GM23338 (cell line): ENCODE data around the gene POLE4. TPM values are rescaled to one million over a fixed set of nuclear protein-coding genes. Genes with fewer than 3 reads are reported as not detected.

Experiments used
- ATAC-seq: fragments of 200-7000 bp; cut with Tn5 transposase; 3 replicates; pipeline ENCODE4 v1.9.1; 2020
- DNase-seq: peaks from one replicate; pipeline ENCODE4 v3.0.0-alpha.2; 2015; ENCODE audit warnings: low spot score
- H2AFZ ChIP-seq: fragments of 200-600 bp; sonication (generic); 2 replicates; pipeline ENCODE4 v1.8.0; 2016; ENCODE audit warnings: antibody characterized with exemption, mild to moderate bottlenecking, moderate library complexity
- H3F3A ChIP-seq: fragments of 200-600 bp; sonication (generic); replicated peaks from 2 replicates; pipeline ENCODE4 v1.8.0; 2017; ENCODE audit warnings: antibody characterized with exemption, mixed run types, low read depth
- H3K27ac ChIP-seq: fragments of 200-600 bp; sonication (generic); 2 replicates; pipeline ENCODE4 v1.6.1; 2016; ENCODE audit warnings: low read depth
- H3K27me3 ChIP-seq: fragments of 200-600 bp; sonication (generic); 2 replicates; pipeline ENCODE4 v1.8.0; 2016; ENCODE audit warnings: mild to moderate bottlenecking, mixed run types, moderate library complexity; ENCODE audit not compliant: insufficient read depth
- H3K36me3 ChIP-seq: fragments of 200-600 bp; sonication (generic); 2 replicates; pipeline ENCODE4 v1.8.0; 2016; ENCODE audit warnings: mild to moderate bottlenecking; ENCODE audit not compliant: insufficient read depth
- H3K4me1 ChIP-seq: fragments of 200-600 bp; sonication (generic); 2 replicates; pipeline ENCODE4 v1.8.0; 2016; ENCODE audit warnings: mild to moderate bottlenecking, moderate library complexity; ENCODE audit not compliant: insufficient read depth
- H3K4me2 ChIP-seq: fragments of 200-600 bp; sonication (generic); 2 replicates; pipeline ENCODE4 v1.7.1; 2017; ENCODE audit warnings: mixed run types
- H3K4me3 ChIP-seq: fragments of 200-600 bp; sonication (generic); 2 replicates; pipeline ENCODE4 v1.6.1; 2016; ENCODE audit warnings: mixed run types
- H3K79me2 ChIP-seq: fragments of 200-600 bp; sonication (generic); replicated peaks from 2 replicates; pipeline ENCODE4 v1.8.0; 2017; ENCODE audit warnings: mild to moderate bottlenecking; ENCODE audit not compliant: insufficient read depth
- H3K9me2 ChIP-seq: fragments of 200-600 bp; sonication (generic); 2 replicates; pipeline ENCODE4 v1.8.0; 2017; ENCODE audit not compliant: insufficient read depth
- H4K20me1 ChIP-seq: fragments of 200-600 bp; sonication (generic); replicated peaks from 2 replicates; pipeline ENCODE4 v1.8.0; 2017; ENCODE audit warnings: mild to moderate bottlenecking; ENCODE audit not compliant: insufficient read depth
- H3K27ac Mint-ChIP-seq: 2 replicates; pipeline ENCODE4 v1.8.0; 2020; ENCODE audit warnings: inconsistent platforms, mild to moderate bottlenecking, moderate library complexity, mixed read lengths
- H3K27me3 Mint-ChIP-seq: 3 replicates; pipeline ENCODE4 v1.8.0; 2022; ENCODE audit warnings: low read depth, mild to moderate bottlenecking, moderate library complexity, mixed read lengths, inconsistent platforms; ENCODE audit not compliant: insufficient read depth, poor library complexity
- H3K36me3 Mint-ChIP-seq: 3 replicates; pipeline ENCODE4 v1.8.0; 2021; ENCODE audit warnings: low read depth, mild to moderate bottlenecking, inconsistent platforms, moderate library complexity, mixed read lengths
- H3K4me1 Mint-ChIP-seq: 3 replicates; pipeline ENCODE4 v1.8.0; 2020; ENCODE audit warnings: mild to moderate bottlenecking, inconsistent platforms, mixed read lengths
- H3K4me3 Mint-ChIP-seq: 3 replicates; pipeline ENCODE4 v1.8.0; 2021; ENCODE audit warnings: moderate library complexity, mild to moderate bottlenecking, inconsistent platforms, mixed read lengths
- H3K9me3 Mint-ChIP-seq: 3 replicates; pipeline ENCODE4 v1.8.0; 2020; ENCODE audit warnings: moderate library complexity, mild to moderate bottlenecking, inconsistent platforms, mixed read lengths
- CREB1 ChIP-seq: fragments of 250-450 bp; sonication (Bioruptor Pico); IDR thresholded peaks from 2 replicates; pipeline ENCODE4 v1.5.0; 2020; ENCODE audit warnings: low read depth, mild to moderate bottlenecking, moderate library complexity
- EZH2 ChIP-seq: fragments of 200-600 bp; sonication (generic); IDR thresholded peaks from one replicate; pipeline ENCODE4 v1.8.0; 2017; ENCODE audit warnings: antibody characterized with exemption, mild to moderate bottlenecking, low read depth; ENCODE audit not compliant: unreplicated experiment
- JUNB ChIP-seq: IDR thresholded peaks from one replicate; pipeline ENCODE4 v1.6.1; 2016; ENCODE audit warnings: antibody characterized with exemption; ENCODE audit not compliant: unreplicated experiment
- NANOG ChIP-seq: IDR thresholded peaks from 2 replicates; pipeline ENCODE4 v1.6.1; 2016; ENCODE audit warnings: antibody characterized with exemption, borderline replicate concordance
- POLR2AphosphoS5 ChIP-seq: IDR thresholded peaks from 2 replicates; pipeline ENCODE4 v1.6.1; 2016; ENCODE audit warnings: antibody characterized with exemption, low read depth
- REST ChIP-seq: IDR thresholded peaks from one replicate; pipeline ENCODE4 v1.6.1; 2018; ENCODE audit warnings: antibody characterized with exemption; ENCODE audit not compliant: unreplicated experiment
- STAT1 ChIP-seq: IDR thresholded peaks from one replicate; pipeline ENCODE4 v1.6.1; 2016; ENCODE audit warnings: antibody characterized with exemption; ENCODE audit not compliant: unreplicated experiment
- ZNF114 ChIP-seq: fragments of 250-450 bp; sonication (Bioruptor Pico); IDR thresholded peaks from 2 replicates; pipeline ENCODE4 v1.5.0; 2020; ENCODE audit warnings: mild to moderate bottlenecking, moderate library complexity
- polyA plus RNA-seq: library from polyadenylated mRNA; unstranded; fragments of >200 nt; fragmentation: Nextera tagmentation; extraction: Ambion mirVana; gene quantifications from 2 replicates; pipeline ENCODE4 v1.2.1, GENCODE V29; 2016
- total RNA-seq: library from RNA; depleted of rRNA; stranded (reverse); fragments of >200 nt; shearing (Covaris generic); gene quantifications from 2 replicates; pipeline ENCODE4 v1.2.3, GENCODE V29; 2014
- TF ChIP-seq, protein P1 (sequence below): fragments of 250-450 bp; sonication (Bioruptor Pico); IDR thresholded peaks from 2 replicates; pipeline ENCODE4 v1.5.0; 2020; ENCODE audit warnings: mild to moderate bottlenecking, moderate library complexity

POLE4 gene
- total and polyA plus RNA-seq, 2 experiments from 2014 or later = 24.4 to 105 TPM

DNA sequence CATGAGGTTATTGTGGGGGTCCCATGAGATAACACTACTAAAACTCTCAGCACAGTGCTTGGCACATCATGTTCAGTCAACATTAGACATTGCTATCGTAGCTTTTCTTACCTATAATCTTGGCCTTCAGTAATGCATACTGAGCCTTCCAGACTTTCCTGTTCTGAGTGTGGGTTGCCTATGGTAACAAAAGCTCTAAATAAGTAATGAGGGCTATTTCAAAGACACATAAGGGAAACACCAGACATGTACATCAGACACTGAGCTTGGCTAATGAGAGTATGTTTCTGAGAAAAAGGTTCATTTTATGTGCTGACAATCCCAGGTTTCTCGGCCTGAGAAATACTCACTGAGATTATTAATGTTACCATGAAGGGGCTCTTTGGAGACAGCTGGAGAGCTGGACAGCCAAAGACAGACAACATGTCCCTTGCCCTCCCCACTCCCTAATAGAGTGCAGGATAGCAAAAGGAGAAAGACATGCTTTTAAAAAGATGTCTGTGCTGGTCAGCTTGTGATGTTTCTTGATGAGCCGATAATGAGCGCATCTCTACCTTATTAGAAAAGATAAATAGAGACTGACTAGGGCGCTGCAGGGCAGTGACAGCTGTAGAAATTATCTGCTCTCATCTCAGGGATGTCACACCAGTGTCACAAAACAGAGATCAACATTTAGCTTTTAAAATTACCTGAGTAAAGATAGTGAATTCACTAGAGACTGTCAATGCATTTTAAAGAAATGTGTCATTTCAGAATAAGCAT lies 25.4 kb downstream of the POLE4 start:
- TF ChIP-seq POLR2AphosphoS5 (no peak), NANOG (no peak), JUNB (no peak), REST (no peak), STAT1 (no peak), ZNF114 (CRISPR knock-in tag) (no peak), CREB1 (no peak), EZH2 (no peak)
- TF ChIP-seq, protein P1, sequence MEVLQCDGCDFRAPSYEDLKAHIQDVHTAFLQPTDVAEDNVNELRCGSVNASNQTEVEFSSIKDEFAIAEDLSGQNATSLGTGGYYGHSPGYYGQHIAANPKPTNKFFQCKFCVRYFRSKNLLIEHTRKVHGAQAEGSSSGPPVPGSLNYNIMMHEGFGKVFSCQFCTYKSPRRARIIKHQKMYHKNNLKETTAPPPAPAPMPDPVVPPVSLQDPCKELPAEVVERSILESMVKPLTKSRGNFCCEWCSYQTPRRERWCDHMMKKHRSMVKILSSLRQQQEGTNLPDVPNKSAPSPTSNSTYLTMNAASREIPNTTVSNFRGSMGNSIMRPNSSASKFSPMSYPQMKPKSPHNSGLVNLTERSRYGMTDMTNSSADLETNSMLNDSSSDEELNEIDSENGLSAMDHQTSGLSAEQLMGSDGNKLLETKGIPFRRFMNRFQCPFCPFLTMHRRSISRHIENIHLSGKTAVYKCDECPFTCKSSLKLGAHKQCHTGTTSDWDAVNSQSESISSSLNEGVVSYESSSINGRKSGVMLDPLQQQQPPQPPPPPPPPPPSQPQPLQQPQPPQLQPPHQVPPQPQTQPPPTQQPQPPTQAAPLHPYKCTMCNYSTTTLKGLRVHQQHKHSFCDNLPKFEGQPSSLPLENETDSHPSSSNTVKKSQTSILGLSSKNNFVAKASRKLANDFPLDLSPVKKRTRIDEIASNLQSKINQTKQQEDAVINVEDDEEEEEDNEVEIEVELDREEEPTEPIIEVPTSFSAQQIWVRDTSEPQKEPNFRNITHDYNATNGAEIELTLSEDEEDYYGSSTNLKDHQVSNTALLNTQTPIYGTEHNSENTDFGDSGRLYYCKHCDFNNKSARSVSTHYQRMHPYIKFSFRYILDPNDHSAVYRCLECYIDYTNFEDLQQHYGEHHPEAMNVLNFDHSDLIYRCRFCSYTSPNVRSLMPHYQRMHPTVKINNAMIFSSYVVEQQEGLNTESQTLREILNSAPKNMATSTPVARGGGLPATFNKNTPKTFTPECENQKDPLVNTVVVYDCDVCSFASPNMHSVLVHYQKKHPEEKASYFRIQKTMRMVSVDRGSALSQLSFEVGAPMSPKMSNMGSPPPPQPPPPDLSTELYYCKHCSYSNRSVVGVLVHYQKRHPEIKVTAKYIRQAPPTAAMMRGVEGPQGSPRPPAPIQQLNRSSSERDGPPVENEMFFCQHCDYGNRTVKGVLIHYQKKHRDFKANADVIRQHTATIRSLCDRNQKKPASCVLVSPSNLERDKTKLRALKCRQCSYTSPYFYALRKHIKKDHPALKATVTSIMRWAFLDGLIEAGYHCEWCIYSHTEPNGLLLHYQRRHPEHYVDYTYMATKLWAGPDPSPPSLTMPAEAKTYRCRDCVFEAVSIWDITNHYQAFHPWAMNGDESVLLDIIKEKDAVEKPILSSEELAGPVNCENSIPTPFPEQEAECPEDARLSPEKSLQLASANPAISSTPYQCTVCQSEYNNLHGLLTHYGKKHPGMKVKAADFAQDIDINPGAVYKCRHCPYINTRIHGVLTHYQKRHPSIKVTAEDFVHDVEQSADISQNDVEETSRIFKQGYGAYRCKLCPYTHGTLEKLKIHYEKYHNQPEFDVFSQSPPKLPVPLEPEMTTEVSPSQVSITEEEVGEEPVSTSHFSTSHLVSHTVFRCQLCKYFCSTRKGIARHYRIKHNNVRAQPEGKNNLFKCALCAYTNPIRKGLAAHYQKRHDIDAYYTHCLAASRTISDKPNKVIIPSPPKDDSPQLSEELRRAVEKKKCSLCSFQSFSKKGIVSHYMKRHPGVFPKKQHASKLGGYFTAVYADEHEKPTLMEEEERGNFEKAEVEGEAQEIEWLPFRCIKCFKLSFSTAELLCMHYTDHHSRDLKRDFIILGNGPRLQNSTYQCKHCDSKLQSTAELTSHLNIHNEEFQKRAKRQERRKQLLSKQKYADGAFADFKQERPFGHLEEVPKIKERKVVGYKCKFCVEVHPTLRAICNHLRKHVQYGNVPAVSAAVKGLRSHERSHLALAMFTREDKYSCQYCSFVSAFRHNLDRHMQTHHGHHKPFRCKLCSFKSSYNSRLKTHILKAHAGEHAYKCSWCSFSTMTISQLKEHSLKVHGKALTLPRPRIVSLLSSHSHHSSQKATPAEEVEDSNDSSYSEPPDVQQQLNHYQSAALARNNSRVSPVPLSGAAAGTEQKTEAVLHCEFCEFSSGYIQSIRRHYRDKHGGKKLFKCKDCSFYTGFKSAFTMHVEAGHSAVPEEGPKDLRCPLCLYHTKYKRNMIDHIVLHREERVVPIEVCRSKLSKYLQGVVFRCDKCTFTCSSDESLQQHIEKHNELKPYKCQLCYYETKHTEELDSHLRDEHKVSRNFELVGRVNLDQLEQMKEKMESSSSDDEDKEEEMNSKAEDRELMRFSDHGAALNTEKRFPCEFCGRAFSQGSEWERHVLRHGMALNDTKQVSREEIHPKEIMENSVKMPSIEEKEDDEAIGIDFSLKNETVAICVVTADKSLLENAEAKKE (CRISPR knock-in tag) = no peak
- no peaks in the 10 kb centered on the region; the same call in 2 of the 3 replicates for H3K36me3 Mint-ChIP-seq
- no peak overlapping the region for H3K27ac Mint-ChIP-seq
- H3K4me2 ChIP-seq = no peak overlapping the region
- H3K9me3 Mint-ChIP-seq = no peaks in the 10 kb centered on the region; the same call in 1 of the 3 replicates
- H3K4me1 Mint-ChIP-seq = peaks cover 11% of the 10 kb centered on the region; the same call in 2 of the 3 replicates
- no peaks in the 10 kb centered on the region for H3K27me3 ChIP-seq
- H3K36me3 ChIP-seq = peaks cover 3% of the 10 kb centered on the region; the same call in 1 of the 2 replicates
- H2AFZ ChIP-seq = no peak overlapping the region
- H3K27ac ChIP-seq = no peak overlapping the region
- no peaks in the 10 kb centered on the region; the same call in 1 of the 2 replicates for H4K20me1 ChIP-seq
- H3K79me2 ChIP-seq = no peaks in the 10 kb centered on the region
- DNase-seq (no peak), ATAC-seq (no peak)
- H3K4me3 Mint-ChIP-seq = no peak overlapping the region
- H3K9me2 ChIP-seq = no peaks in the 10 kb centered on the region
- H3K4me1 ChIP-seq = 0 out of 2 replicates have a peak, but pooled peaks cover 7% of the 10 kb centered on the region
- H3K27me3 Mint-ChIP-seq = peaks cover 4% of the 10 kb centered on the region
- H3K4me3 ChIP-seq = no peak overlapping the region
- H3F3A ChIP-seq = no peaks in the 10 kb centered on the region
